Liver (tissue), 9 donors: ENCODE data around the gene NOX4. TPM values are rescaled to one million over a fixed set of nuclear protein-coding genes. Genes with fewer than 3 reads are reported as not detected.

ENCODE experiments used
- DNase-seq: peaks from one replicate; pipeline ENCODE4 v3.0.0-alpha.2; 2017; ENCODE audit warnings: low spot score
- H3K27ac ChIP-seq, 2 donors: one replicate each; pipeline ENCODE4 v1.7.0; 2013; ENCODE audit warnings: inconsistent platforms in 2 of 2, low read length in 2 of 2, control low read depth in 1 of 2, low read depth in 1 of 2, mild to moderate bottlenecking in 1 of 2
- H3K27me3 ChIP-seq, 4 donors: one replicate each; pipeline versions ENCODE4 v1.6.1 to v1.7.0; 2013; ENCODE audit warnings: low read length in 3 of 4, inconsistent platforms in 1 of 4, mild to moderate bottlenecking in 1 of 4, moderate library complexity in 1 of 4; ENCODE audit not compliant: control insufficient read depth in 4 of 4, insufficient read depth in 4 of 4
- H3K36me3 ChIP-seq, 4 donors: one replicate each; pipeline versions ENCODE4 v1.6.1 to v1.7.0; 2013; ENCODE audit warnings: low read length in 3 of 4, mild to moderate bottlenecking in 3 of 4, low read depth in 1 of 4, moderate library complexity in 1 of 4; ENCODE audit not compliant: control insufficient read depth in 4 of 4, insufficient read depth in 3 of 4
- H3K4me1 ChIP-seq, 4 donors: one replicate each; pipeline versions ENCODE4 v1.6.1 to v1.7.0; 2013; ENCODE audit warnings: low read length in 3 of 4, mild to moderate bottlenecking in 3 of 4, moderate library complexity in 1 of 4; ENCODE audit not compliant: control insufficient read depth in 4 of 4, insufficient read depth in 4 of 4
- H3K4me3 ChIP-seq, 3 donors: one replicate each; pipeline versions ENCODE4 v1.6.1 to v1.7.0; 2013; ENCODE audit warnings: low read length in 3 of 3, control low read depth in 1 of 3, low read depth in 1 of 3, mild to moderate bottlenecking in 1 of 3
- H3K9ac ChIP-seq, 2 donors: one replicate each; pipeline ENCODE4 v1.7.0; 2013; ENCODE audit warnings: low read length in 2 of 2, mild to moderate bottlenecking in 2 of 2, moderate library complexity in 2 of 2, control low read depth in 1 of 2, low read depth in 1 of 2
- H3K9me3 ChIP-seq, 4 donors: one replicate each; pipeline versions ENCODE4 v1.6.1 to v1.7.0; 2013; ENCODE audit warnings: low read length in 3 of 4; ENCODE audit not compliant: control insufficient read depth in 4 of 4
- EGR1 ChIP-seq, 2 donors: IDR thresholded peaks; 2 replicates each; pipeline ENCODE4 v1.6.1; 2016 to 2018; ENCODE audit warnings: antibody characterized with exemption in 2 of 2, low read depth in 2 of 2
- FOXA1 ChIP-seq: IDR thresholded peaks from 2 replicates; pipeline ENCODE4 v1.6.1; 2016; ENCODE audit warnings: antibody characterized with exemption
- GABPA ChIP-seq, 2 donors: IDR thresholded peaks in 1 of 2; conservative IDR thresholded peaks in 1 of 2; 2 replicates each; pipeline ENCODE4 v1.6.1; 2016; ENCODE audit warnings: antibody characterized with exemption in 2 of 2, mild to moderate bottlenecking in 1 of 2, moderate library complexity in 1 of 2
- HNF4A ChIP-seq, 2 donors: conservative IDR thresholded peaks; 2 replicates each; pipeline ENCODE4 v1.6.1; 2016; ENCODE audit warnings: antibody characterized with exemption in 2 of 2, mild to moderate bottlenecking in 2 of 2
- HNF4G ChIP-seq: IDR thresholded peaks from 2 replicates; pipeline ENCODE4 v1.6.1; 2016; ENCODE audit warnings: antibody characterized with exemption
- NR2F2 ChIP-seq: IDR thresholded peaks from 2 replicates; pipeline ENCODE4 v1.6.1; 2016; ENCODE audit warnings: antibody characterized with exemption
- RAD21 ChIP-seq, 2 donors: IDR thresholded peaks; 2 replicates each; pipeline ENCODE4 v1.6.1; 2016; ENCODE audit warnings: antibody characterized with exemption in 2 of 2, mild to moderate bottlenecking in 2 of 2
- RXRA ChIP-seq, 2 donors: IDR thresholded peaks; 2 replicates each; pipeline ENCODE4 v1.6.1; 2017 to 2018; ENCODE audit warnings: antibody characterized with exemption in 2 of 2, mild to moderate bottlenecking in 1 of 2
- SP1 ChIP-seq: IDR thresholded peaks from 2 replicates; pipeline ENCODE4 v1.6.1; 2018; ENCODE audit warnings: antibody characterized with exemption, mild to moderate bottlenecking
- TAF1 ChIP-seq: conservative IDR thresholded peaks from 2 replicates; pipeline ENCODE4 v1.6.1; 2016; ENCODE audit warnings: antibody characterized with exemption, mild to moderate bottlenecking
- YY1 ChIP-seq: IDR thresholded peaks from 2 replicates; pipeline ENCODE4 v1.6.1; 2016; ENCODE audit warnings: antibody characterized with exemption, mild to moderate bottlenecking
- WGBS: extraction: QIAGEN DNeasy Blood & Tissue Kit; methylation state at CpG from one replicate; pipeline ENCODE4 v1.1.7; 2013; 5-methylcytosine and 5-hydroxymethylcytosine counted together
- polyA plus RNA-seq, 2 donors: library from polyadenylated mRNA; stranded (reverse) in 1 of 2; unstranded in 1 of 2; fragments of 200-250 nt in 1 of 2; fragments of >200 nt in 1 of 2; fragmentation: Nextera tagmentation in 1 of 2; extraction: Ambion mirVana in 1 of 2; gene quantifications; one replicate each; pipeline versions ENCODE4 v1.2.1 to v1.2.3, GENCODE V29; 2013 to 2015
- total RNA-seq, 2 donors: library from RNA; depleted of rRNA; stranded (reverse); fragments of >200 nt; gene quantifications; one replicate each; pipeline ENCODE4 v1.2.3, GENCODE V29; 2014
- TF ChIP-seq, protein P1 (sequence below): IDR thresholded peaks from 2 replicates; pipeline ENCODE4 v1.6.1; 2016; ENCODE audit warnings: antibody characterized with exemption
- TF ChIP-seq, protein P2 (sequence below): IDR thresholded peaks from 2 replicates; pipeline ENCODE4 v1.6.1; 2016; ENCODE audit warnings: antibody characterized with exemption, mild to moderate bottlenecking
- TF ChIP-seq, protein P3 (sequence below): IDR thresholded peaks from 2 replicates; pipeline ENCODE4 v1.6.1; 2016; ENCODE audit warnings: antibody characterized with exemption
- TF ChIP-seq, protein P4 (sequence below): IDR thresholded peaks from 2 replicates; pipeline ENCODE4 v1.6.1; 2016; ENCODE audit warnings: antibody characterized with exemption
- TF ChIP-seq, protein P5 (sequence below): fragments of 150-350 bp; IDR thresholded peaks from 2 replicates; pipeline ENCODE4 v1.5.1; 2017; ENCODE audit warnings: improper control_type of control experiment, low read depth, low read length; ENCODE audit not compliant: missing input control
- donor health status: healthy.
- donor health status: healthy.
- donor health status: healthy.
- donor health status: healthy.
- donor health status: healthy.

Gene NOX4
- total and polyA plus RNA-seq, 4 donors: 0.07 to 0.29 (median 0.19) TPM; not detected in 1

DNA sequence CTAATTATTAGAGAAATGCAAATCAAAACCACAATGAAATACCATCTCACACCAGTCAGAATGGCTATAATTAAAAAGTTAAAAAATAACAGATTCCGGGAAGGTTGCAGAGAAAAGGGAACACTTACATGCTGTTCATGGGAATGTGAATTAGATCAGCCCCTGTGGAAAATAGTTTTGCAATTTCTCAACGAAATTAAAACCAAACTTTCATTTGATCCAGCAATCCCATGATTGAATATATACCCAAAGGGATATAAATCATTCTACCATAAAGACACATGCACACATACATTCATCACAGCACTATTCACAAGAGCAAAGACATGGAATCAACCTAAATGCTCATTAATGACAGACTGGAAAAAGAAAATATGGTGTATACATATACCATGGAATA is 32.5 kb downstream of the NOX4 start:
- no peaks in the 10 kb centered on the region for H3K4me1 ChIP-seq
- DNase-seq: no peak
- no peak overlapping the region for H3K9ac ChIP-seq
- H3K9me3 ChIP-seq: no peaks in the 10 kb centered on the region
- 75% methylated on average over 2 of the region's 2 CpGs for WGBS
- no peaks in the 10 kb centered on the region for H3K27me3 ChIP-seq
- H3K4me3 ChIP-seq: no peak overlapping the region
- no peaks in the 10 kb centered on the region for H3K36me3 ChIP-seq
- H3K27ac ChIP-seq: no peak overlapping the region
- TF ChIP-seq, protein P1, sequence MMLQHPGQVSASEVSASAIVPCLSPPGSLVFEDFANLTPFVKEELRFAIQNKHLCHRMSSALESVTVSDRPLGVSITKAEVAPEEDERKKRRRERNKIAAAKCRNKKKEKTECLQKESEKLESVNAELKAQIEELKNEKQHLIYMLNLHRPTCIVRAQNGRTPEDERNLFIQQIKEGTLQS: no peak
- TF ChIP-seq TAF1: no peak
- TF ChIP-seq SP1: no peak
- no peak for TF ChIP-seq GABPA (IDR thresholded peaks at IDR 0.05 in 1 of 2, conservative IDR thresholded peaks at IDR 0.05 in 1 of 2)
- TF ChIP-seq, protein P2, sequence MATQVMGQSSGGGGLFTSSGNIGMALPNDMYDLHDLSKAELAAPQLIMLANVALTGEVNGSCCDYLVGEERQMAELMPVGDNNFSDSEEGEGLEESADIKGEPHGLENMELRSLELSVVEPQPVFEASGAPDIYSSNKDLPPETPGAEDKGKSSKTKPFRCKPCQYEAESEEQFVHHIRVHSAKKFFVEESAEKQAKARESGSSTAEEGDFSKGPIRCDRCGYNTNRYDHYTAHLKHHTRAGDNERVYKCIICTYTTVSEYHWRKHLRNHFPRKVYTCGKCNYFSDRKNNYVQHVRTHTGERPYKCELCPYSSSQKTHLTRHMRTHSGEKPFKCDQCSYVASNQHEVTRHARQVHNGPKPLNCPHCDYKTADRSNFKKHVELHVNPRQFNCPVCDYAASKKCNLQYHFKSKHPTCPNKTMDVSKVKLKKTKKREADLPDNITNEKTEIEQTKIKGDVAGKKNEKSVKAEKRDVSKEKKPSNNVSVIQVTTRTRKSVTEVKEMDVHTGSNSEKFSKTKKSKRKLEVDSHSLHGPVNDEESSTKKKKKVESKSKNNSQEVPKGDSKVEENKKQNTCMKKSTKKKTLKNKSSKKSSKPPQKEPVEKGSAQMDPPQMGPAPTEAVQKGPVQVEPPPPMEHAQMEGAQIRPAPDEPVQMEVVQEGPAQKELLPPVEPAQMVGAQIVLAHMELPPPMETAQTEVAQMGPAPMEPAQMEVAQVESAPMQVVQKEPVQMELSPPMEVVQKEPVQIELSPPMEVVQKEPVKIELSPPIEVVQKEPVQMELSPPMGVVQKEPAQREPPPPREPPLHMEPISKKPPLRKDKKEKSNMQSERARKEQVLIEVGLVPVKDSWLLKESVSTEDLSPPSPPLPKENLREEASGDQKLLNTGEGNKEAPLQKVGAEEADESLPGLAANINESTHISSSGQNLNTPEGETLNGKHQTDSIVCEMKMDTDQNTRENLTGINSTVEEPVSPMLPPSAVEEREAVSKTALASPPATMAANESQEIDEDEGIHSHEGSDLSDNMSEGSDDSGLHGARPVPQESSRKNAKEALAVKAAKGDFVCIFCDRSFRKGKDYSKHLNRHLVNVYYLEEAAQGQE: no peak
- TF ChIP-seq, protein P3, sequence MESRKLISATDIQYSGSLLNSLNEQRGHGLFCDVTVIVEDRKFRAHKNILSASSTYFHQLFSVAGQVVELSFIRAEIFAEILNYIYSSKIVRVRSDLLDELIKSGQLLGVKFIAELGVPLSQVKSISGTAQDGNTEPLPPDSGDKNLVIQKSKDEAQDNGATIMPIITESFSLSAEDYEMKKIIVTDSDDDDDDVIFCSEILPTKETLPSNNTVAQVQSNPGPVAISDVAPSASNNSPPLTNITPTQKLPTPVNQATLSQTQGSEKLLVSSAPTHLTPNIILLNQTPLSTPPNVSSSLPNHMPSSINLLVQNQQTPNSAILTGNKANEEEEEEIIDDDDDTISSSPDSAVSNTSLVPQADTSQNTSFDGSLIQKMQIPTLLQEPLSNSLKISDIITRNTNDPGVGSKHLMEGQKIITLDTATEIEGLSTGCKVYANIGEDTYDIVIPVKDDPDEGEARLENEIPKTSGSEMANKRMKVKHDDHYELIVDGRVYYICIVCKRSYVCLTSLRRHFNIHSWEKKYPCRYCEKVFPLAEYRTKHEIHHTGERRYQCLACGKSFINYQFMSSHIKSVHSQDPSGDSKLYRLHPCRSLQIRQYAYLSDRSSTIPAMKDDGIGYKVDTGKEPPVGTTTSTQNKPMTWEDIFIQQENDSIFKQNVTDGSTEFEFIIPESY: no peak
- TF ChIP-seq RXRA (IDR thresholded peaks at IDR 0.05): no peak

DNA sequence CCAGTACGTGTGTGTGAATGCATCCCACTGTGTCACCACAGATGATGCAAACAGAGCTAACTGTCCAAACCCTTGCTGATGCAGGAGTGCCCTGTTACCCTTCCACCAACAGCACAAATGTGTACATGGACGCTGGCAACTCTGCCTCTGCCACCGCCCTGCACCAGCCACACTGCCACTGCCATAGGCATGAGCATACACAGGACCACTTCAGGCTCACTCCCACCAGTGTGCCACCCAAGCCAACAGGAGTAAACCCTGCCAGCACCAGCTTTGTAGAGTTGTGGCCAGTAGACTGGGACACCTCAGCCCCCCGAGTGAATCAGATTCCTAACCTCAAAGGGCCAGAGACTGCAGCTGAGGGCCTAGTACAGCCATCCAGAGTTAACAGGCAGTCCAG is 34.0 kb downstream of the NOX4 start:
- Histone ChIP-seq H3K4me1 (no peaks in the 10 kb centered on the region), H3K27me3 (no peaks in the 10 kb centered on the region), H3K36me3 (no peaks in the 10 kb centered on the region), H3K27ac (no peak overlapping the region), H3K9me3 (no peaks in the 10 kb centered on the region), H3K9ac (no peak overlapping the region), H3K4me3 (no peak overlapping the region)
- WGBS: 91% methylated on average over 4 of the region's 4 CpGs
- no peak for DNase-seq
- TF ChIP-seq NR2F2: no peak
- no peak for TF ChIP-seq YY1
- TF ChIP-seq FOXA1: no peak
- TF ChIP-seq, protein P4, sequence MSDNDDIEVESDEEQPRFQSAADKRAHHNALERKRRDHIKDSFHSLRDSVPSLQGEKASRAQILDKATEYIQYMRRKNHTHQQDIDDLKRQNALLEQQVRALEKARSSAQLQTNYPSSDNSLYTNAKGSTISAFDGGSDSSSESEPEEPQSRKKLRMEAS: no peak
- TF ChIP-seq, protein P5, sequence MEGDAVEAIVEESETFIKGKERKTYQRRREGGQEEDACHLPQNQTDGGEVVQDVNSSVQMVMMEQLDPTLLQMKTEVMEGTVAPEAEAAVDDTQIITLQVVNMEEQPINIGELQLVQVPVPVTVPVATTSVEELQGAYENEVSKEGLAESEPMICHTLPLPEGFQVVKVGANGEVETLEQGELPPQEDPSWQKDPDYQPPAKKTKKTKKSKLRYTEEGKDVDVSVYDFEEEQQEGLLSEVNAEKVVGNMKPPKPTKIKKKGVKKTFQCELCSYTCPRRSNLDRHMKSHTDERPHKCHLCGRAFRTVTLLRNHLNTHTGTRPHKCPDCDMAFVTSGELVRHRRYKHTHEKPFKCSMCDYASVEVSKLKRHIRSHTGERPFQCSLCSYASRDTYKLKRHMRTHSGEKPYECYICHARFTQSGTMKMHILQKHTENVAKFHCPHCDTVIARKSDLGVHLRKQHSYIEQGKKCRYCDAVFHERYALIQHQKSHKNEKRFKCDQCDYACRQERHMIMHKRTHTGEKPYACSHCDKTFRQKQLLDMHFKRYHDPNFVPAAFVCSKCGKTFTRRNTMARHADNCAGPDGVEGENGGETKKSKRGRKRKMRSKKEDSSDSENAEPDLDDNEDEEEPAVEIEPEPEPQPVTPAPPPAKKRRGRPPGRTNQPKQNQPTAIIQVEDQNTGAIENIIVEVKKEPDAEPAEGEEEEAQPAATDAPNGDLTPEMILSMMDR: no peak
- no peak for TF ChIP-seq RXRA (IDR thresholded peaks at IDR 0.05)
- no peak for TF ChIP-seq SP1
- TF ChIP-seq, protein P3: no peak
- TF ChIP-seq GABPA (IDR thresholded peaks at IDR 0.05 in 1 of 2, conservative IDR thresholded peaks at IDR 0.05 in 1 of 2): no peak
- no peak for TF ChIP-seq HNF4A (conservative IDR thresholded peaks at IDR 0.05)
- TF ChIP-seq EGR1 (IDR thresholded peaks at IDR 0.05; ENCODE audit: low read depth in 2 of 2): no peak
- TF ChIP-seq HNF4G: no peak
- no peak for TF ChIP-seq RAD21 (IDR thresholded peaks at IDR 0.05)
- no peak for TF ChIP-seq TAF1
- TF ChIP-seq, protein P1: no peak
